ENCODE measurements around the gene RBM4B.

Gene RBM4B

DNA sequence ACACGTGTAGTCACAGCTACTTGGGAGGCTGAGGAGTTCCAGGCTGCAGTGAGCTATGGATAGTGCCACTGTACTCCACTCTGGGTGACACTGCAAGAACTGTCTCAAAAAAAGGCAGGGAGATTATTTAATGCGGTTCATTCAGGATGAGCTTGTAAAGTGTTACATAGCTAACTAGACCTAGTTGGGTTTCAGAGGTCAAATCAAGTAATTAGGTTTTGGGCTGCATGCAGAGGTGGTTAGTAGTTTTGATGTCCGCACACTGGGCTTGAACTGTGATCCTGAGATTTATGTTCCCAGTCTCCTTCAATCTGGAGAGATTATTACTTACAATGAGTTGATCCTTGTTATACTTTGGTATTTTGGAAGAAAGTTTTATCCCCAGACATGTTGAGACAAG, 41.3 kb downstream of the RBM4B start:
- no peak for DNase-seq (ENCODE audit: low read depth)
- H3K4me3 ChIP-seq (ENCODE audit: control insufficient read depth, low read depth, low read length) = no peak overlapping the region
- TF ChIP-seq, protein P1, sequence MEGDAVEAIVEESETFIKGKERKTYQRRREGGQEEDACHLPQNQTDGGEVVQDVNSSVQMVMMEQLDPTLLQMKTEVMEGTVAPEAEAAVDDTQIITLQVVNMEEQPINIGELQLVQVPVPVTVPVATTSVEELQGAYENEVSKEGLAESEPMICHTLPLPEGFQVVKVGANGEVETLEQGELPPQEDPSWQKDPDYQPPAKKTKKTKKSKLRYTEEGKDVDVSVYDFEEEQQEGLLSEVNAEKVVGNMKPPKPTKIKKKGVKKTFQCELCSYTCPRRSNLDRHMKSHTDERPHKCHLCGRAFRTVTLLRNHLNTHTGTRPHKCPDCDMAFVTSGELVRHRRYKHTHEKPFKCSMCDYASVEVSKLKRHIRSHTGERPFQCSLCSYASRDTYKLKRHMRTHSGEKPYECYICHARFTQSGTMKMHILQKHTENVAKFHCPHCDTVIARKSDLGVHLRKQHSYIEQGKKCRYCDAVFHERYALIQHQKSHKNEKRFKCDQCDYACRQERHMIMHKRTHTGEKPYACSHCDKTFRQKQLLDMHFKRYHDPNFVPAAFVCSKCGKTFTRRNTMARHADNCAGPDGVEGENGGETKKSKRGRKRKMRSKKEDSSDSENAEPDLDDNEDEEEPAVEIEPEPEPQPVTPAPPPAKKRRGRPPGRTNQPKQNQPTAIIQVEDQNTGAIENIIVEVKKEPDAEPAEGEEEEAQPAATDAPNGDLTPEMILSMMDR (IDR thresholded peaks at IDR 0.05; ENCODE audit: control insufficient read depth, insufficient read depth, low read depth, low read length, missing control alignments) = no peak

DNA sequence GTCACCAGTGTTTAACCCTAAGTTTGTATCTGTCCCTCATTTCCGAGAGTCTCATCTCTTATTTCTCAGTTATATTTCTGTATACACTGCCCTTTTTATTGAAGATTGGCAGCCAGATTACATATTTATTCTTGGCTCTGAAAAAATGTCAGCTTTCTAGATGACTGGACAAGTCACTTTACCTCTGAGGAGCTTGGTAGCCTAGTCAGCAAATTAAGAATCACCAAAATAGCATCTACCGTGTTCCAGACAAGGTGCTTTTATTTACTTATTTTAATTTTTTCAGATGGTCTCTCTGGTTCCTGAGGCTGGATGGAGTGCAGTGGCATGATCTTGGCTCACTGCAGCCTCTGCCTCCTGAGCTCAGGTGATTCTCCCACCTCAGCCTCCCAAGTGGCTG, 44.7 kb downstream of the RBM4B start:
- no peak for DNase-seq (ENCODE audit: low read depth)
- no peak overlapping the region for H3K4me3 ChIP-seq (ENCODE audit: control insufficient read depth, low read depth, low read length)
- TF ChIP-seq, protein P1 (IDR thresholded peaks at IDR 0.05; ENCODE audit: control insufficient read depth, insufficient read depth, low read depth, low read length, missing control alignments) = no peak

DNA sequence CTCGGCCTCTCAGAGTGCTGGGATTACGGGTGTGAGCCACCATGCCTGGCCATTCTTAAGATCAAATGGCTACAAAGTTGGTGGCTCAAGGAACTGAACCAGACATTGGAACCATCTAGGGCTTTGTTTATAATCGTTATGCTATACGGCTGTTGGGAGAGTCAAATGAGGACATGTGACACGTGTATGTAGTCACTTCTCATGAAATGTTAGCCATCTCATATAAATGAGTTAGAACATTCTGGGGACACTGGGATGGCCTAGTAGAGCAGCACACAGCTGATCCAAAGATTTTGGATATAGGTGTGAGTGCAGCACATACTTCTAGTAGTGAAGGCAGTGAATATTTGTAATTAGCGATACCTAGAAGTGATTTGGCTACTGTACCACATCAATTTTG, 45.8 kb downstream of the RBM4B start:
- no peak overlapping the region for H3K4me3 ChIP-seq (ENCODE audit: control insufficient read depth, low read depth, low read length)

DNA sequence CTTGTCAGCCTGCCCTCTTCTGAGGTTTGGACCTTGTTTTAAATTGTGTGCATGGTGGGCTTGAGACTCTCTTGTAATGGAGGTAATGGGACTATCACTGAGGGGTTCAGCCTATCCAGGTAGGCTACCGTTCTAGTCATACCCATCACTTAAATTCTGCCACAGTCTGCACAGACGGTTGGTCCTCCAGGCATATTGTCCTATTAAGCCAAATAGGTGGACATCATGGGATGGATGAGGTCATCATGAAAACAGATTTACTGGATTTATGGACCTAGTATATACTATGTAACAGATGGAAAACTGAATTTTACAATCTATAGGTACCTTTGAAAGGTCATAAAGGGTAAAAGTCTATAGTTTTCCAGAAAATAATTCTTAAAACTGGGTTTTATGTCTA, 48.3 kb downstream of the RBM4B start:
- H3K4me3 ChIP-seq (ENCODE audit: control insufficient read depth, low read depth, low read length) = no peak overlapping the region
- DNase-seq (ENCODE audit: low read depth) = no peak
- TF ChIP-seq, protein P1 (IDR thresholded peaks at IDR 0.05; ENCODE audit: control insufficient read depth, insufficient read depth, low read depth, low read length, missing control alignments) = no peak

More for the DNA sequence above, 45.8 kb downstream of the RBM4B start:
- DNase-seq (ENCODE audit: low read depth) = no peak
- TF ChIP-seq, protein P1 (IDR thresholded peaks at IDR 0.05; ENCODE audit: control insufficient read depth, insufficient read depth, low read depth, low read length, missing control alignments) = no peak

DNA sequence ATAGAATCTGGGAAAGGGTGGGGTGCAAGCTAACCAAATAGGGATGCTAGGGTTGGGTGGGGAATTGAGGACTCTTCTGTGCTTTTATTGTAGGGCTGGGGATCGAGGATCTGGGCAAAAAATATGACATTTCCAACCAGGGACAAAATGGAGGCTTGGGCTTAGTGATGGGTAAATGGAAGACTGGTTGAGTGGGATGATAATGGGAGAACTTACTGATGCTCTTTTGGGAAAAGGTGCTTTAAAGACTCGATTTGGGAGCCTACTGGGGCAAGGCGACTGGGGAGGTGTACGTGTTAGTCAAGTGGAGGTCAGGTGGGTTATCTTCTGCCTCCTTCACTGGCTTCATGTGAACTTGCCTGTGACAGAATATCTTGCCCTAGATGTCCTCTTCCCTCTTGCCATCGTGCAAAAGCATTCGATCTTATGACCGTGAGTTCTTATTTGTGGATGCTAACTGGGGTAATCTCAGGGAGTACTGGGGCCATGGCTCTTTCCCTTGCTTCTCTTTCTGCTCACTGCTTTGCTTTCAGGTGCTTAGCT, 49.6 kb downstream of the RBM4B start:
- no peak for DNase-seq (ENCODE audit: low read depth)
- no peak overlapping the region for H3K4me3 ChIP-seq (ENCODE audit: control insufficient read depth, low read depth, low read length)
- TF ChIP-seq, protein P1 (IDR thresholded peaks at IDR 0.05; ENCODE audit: control insufficient read depth, insufficient read depth, low read depth, low read length, missing control alignments) = no peak

DNA sequence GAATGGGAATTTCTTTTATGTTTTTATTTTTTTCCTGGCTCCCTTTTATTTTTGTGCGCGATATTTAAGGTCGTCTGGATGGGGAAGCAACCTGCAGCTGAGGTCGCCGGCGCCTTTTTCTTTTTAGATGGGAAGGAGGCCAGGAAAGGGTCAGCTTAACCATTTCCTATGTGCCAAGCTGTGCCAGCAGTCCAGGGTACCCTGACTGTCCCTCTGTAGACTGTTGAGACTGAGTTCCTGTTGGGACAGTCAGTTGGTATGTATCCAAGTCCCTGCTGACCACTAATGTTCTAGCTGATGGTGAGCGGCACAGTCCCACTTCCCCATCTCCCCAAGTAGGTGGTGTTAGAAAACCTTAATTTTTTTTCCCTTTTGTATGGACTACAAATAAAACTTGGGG, 50.8 kb downstream of the RBM4B start:
- TF ChIP-seq, protein P1 (IDR thresholded peaks at IDR 0.05; ENCODE audit: control insufficient read depth, insufficient read depth, low read depth, low read length, missing control alignments) = no peak
- no peak overlapping the region for H3K4me3 ChIP-seq (ENCODE audit: control insufficient read depth, low read depth, low read length)
- DNase-seq (ENCODE audit: low read depth) = no peak

DNA sequence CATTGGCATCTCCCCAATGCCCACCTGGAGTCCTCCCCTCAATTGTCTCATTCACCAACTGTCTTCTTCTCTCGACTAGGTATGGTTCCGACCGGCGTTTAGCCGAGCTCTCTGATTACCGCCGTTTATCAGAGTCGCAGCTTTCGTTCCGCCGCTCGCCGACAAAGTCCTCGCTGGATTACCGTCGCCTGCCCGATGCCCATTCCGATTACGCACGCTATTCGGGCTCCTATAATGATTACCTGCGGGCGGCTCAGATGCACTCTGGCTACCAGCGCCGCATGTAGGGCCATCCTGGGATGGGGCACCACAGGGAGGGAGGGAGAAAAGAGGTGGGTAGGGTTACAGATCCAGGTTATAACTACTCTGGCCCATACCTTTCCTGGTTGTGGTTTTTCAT, 51.3 kb downstream of the RBM4B start:
- TF ChIP-seq, protein P1 (IDR thresholded peaks at IDR 0.05; ENCODE audit: control insufficient read depth, insufficient read depth, low read depth, low read length, missing control alignments) = no peak
- no peak overlapping the region for H3K4me3 ChIP-seq (ENCODE audit: control insufficient read depth, low read depth, low read length)
- DNase-seq (ENCODE audit: low read depth) = no peak
